Measurements from ENCODE around the gene IPO11. TPM values are rescaled to one million over a fixed set of nuclear protein-coding genes. Genes with fewer than 3 reads are reported as not detected.

The IPO11 gene
- total and polyA plus RNA-seq, 2 experiments from 2014 or later = 18.7 to 64.7 TPM

DNA sequence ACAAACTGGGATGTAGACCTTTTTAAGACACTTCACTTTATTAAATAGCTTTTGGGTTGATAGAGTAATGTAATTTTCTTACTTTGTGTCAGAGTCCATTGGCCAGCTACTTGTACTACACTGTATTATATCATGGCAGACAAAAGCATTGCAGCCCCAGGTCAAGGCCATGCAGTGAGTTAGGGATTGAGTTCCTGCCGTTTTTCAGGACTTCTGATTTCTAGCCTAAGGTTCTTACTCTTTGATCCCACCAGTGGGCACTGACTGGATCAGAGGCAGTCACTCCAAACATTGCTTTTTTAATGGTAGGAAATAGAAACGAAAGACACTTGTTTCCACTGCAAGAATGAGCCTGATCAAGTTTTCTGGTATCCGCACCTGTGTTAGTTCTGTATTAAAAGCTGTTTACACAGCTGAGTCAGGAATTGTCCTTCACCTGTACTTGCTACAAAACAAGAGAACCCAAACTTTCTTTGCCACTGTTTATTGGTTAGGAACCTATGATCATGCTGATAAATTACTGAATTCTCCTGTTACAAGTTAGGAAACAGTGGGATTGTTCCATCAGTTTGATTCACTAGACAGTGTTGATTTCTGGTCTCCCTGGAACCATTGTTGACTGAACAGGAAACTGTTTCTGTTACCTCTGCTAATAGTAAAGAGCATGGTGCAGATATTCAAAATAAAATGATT lies 188.1 kb downstream of the IPO11 start:
- no peak overlapping the region for H3K27ac ChIP-seq (ENCODE audit: low read depth)
- no peaks in the 10 kb centered on the region for H3K9me2 ChIP-seq (ENCODE audit: insufficient read depth)
- H3K4me1 ChIP-seq (ENCODE audit: insufficient read depth) = no peaks in the 10 kb centered on the region
- ATAC-seq = no peak
- Mint-ChIP-seq H3K36me3 (ENCODE audit: low read depth) (no peaks in the 10 kb centered on the region; the same call in 2 of the 3 replicates), H3K4me3 (no peak overlapping the region), H3K9me3 (no peaks in the 10 kb centered on the region), H3K27ac (no peak overlapping the region), H3K27me3 (ENCODE audit: insufficient read depth, low read depth, poor library complexity) (no peaks in the 10 kb centered on the region), H3K4me1 (no peaks in the 10 kb centered on the region)
- no peak for DNase-seq (ENCODE audit: low spot score)
- TF ChIP-seq, protein P1, sequence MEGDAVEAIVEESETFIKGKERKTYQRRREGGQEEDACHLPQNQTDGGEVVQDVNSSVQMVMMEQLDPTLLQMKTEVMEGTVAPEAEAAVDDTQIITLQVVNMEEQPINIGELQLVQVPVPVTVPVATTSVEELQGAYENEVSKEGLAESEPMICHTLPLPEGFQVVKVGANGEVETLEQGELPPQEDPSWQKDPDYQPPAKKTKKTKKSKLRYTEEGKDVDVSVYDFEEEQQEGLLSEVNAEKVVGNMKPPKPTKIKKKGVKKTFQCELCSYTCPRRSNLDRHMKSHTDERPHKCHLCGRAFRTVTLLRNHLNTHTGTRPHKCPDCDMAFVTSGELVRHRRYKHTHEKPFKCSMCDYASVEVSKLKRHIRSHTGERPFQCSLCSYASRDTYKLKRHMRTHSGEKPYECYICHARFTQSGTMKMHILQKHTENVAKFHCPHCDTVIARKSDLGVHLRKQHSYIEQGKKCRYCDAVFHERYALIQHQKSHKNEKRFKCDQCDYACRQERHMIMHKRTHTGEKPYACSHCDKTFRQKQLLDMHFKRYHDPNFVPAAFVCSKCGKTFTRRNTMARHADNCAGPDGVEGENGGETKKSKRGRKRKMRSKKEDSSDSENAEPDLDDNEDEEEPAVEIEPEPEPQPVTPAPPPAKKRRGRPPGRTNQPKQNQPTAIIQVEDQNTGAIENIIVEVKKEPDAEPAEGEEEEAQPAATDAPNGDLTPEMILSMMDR (conservative IDR thresholded peaks at IDR 0.05; ENCODE audit: low read depth in 2 of 2) = no peak
- no peak for TF ChIP-seq CREB1 (CRISPR knock-in tag; IDR thresholded peaks at IDR 0.05; ENCODE audit: low read depth)
- no peak for TF ChIP-seq STAT1 (IDR thresholded peaks at IDR 0.05; ENCODE audit: unreplicated experiment)
- TF ChIP-seq, protein P2, sequence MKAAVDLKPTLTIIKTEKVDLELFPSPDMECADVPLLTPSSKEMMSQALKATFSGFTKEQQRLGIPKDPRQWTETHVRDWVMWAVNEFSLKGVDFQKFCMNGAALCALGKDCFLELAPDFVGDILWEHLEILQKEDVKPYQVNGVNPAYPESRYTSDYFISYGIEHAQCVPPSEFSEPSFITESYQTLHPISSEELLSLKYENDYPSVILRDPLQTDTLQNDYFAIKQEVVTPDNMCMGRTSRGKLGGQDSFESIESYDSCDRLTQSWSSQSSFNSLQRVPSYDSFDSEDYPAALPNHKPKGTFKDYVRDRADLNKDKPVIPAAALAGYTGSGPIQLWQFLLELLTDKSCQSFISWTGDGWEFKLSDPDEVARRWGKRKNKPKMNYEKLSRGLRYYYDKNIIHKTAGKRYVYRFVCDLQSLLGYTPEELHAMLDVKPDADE (IDR thresholded peaks at IDR 0.05) = no peak
- no peak for TF ChIP-seq EZH2phosphoT487 (IDR thresholded peaks at IDR 0.05; ENCODE audit: unreplicated experiment)
- no peak for TF ChIP-seq JUNB (IDR thresholded peaks at IDR 0.05; ENCODE audit: unreplicated experiment)
- no peak for TF ChIP-seq ZNF331 (CRISPR knock-in tag; IDR thresholded peaks at IDR 0.05; ENCODE audit: low read depth)
- no peak for TF ChIP-seq EZH2 (IDR thresholded peaks at IDR 0.05; ENCODE audit: low read depth, unreplicated experiment)
- TF ChIP-seq ZNF114 (CRISPR knock-in tag; IDR thresholded peaks at IDR 0.05) = no peak
- no peak for TF ChIP-seq POLR2AphosphoS5 (IDR thresholded peaks at IDR 0.05; ENCODE audit: low read depth)
- TF ChIP-seq, protein P3, sequence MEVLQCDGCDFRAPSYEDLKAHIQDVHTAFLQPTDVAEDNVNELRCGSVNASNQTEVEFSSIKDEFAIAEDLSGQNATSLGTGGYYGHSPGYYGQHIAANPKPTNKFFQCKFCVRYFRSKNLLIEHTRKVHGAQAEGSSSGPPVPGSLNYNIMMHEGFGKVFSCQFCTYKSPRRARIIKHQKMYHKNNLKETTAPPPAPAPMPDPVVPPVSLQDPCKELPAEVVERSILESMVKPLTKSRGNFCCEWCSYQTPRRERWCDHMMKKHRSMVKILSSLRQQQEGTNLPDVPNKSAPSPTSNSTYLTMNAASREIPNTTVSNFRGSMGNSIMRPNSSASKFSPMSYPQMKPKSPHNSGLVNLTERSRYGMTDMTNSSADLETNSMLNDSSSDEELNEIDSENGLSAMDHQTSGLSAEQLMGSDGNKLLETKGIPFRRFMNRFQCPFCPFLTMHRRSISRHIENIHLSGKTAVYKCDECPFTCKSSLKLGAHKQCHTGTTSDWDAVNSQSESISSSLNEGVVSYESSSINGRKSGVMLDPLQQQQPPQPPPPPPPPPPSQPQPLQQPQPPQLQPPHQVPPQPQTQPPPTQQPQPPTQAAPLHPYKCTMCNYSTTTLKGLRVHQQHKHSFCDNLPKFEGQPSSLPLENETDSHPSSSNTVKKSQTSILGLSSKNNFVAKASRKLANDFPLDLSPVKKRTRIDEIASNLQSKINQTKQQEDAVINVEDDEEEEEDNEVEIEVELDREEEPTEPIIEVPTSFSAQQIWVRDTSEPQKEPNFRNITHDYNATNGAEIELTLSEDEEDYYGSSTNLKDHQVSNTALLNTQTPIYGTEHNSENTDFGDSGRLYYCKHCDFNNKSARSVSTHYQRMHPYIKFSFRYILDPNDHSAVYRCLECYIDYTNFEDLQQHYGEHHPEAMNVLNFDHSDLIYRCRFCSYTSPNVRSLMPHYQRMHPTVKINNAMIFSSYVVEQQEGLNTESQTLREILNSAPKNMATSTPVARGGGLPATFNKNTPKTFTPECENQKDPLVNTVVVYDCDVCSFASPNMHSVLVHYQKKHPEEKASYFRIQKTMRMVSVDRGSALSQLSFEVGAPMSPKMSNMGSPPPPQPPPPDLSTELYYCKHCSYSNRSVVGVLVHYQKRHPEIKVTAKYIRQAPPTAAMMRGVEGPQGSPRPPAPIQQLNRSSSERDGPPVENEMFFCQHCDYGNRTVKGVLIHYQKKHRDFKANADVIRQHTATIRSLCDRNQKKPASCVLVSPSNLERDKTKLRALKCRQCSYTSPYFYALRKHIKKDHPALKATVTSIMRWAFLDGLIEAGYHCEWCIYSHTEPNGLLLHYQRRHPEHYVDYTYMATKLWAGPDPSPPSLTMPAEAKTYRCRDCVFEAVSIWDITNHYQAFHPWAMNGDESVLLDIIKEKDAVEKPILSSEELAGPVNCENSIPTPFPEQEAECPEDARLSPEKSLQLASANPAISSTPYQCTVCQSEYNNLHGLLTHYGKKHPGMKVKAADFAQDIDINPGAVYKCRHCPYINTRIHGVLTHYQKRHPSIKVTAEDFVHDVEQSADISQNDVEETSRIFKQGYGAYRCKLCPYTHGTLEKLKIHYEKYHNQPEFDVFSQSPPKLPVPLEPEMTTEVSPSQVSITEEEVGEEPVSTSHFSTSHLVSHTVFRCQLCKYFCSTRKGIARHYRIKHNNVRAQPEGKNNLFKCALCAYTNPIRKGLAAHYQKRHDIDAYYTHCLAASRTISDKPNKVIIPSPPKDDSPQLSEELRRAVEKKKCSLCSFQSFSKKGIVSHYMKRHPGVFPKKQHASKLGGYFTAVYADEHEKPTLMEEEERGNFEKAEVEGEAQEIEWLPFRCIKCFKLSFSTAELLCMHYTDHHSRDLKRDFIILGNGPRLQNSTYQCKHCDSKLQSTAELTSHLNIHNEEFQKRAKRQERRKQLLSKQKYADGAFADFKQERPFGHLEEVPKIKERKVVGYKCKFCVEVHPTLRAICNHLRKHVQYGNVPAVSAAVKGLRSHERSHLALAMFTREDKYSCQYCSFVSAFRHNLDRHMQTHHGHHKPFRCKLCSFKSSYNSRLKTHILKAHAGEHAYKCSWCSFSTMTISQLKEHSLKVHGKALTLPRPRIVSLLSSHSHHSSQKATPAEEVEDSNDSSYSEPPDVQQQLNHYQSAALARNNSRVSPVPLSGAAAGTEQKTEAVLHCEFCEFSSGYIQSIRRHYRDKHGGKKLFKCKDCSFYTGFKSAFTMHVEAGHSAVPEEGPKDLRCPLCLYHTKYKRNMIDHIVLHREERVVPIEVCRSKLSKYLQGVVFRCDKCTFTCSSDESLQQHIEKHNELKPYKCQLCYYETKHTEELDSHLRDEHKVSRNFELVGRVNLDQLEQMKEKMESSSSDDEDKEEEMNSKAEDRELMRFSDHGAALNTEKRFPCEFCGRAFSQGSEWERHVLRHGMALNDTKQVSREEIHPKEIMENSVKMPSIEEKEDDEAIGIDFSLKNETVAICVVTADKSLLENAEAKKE (CRISPR knock-in tag; IDR thresholded peaks at IDR 0.05) = no peak
- TF ChIP-seq, protein P4, sequence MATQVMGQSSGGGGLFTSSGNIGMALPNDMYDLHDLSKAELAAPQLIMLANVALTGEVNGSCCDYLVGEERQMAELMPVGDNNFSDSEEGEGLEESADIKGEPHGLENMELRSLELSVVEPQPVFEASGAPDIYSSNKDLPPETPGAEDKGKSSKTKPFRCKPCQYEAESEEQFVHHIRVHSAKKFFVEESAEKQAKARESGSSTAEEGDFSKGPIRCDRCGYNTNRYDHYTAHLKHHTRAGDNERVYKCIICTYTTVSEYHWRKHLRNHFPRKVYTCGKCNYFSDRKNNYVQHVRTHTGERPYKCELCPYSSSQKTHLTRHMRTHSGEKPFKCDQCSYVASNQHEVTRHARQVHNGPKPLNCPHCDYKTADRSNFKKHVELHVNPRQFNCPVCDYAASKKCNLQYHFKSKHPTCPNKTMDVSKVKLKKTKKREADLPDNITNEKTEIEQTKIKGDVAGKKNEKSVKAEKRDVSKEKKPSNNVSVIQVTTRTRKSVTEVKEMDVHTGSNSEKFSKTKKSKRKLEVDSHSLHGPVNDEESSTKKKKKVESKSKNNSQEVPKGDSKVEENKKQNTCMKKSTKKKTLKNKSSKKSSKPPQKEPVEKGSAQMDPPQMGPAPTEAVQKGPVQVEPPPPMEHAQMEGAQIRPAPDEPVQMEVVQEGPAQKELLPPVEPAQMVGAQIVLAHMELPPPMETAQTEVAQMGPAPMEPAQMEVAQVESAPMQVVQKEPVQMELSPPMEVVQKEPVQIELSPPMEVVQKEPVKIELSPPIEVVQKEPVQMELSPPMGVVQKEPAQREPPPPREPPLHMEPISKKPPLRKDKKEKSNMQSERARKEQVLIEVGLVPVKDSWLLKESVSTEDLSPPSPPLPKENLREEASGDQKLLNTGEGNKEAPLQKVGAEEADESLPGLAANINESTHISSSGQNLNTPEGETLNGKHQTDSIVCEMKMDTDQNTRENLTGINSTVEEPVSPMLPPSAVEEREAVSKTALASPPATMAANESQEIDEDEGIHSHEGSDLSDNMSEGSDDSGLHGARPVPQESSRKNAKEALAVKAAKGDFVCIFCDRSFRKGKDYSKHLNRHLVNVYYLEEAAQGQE (IDR thresholded peaks at IDR 0.05; ENCODE audit: unreplicated experiment) = no peak
- TF ChIP-seq NANOG (IDR thresholded peaks at IDR 0.05; ENCODE audit: borderline replicate concordance) = no peak
- no peaks in the 10 kb centered on the region for H3F3A ChIP-seq (replicated peaks; ENCODE audit: low read depth)
- H3K4me3 ChIP-seq = no peak overlapping the region
- no peaks in the 10 kb centered on the region for H3K27me3 ChIP-seq (ENCODE audit: insufficient read depth)
- no peak overlapping the region for H2AFZ ChIP-seq
- H4K20me1 ChIP-seq (replicated peaks; ENCODE audit: insufficient read depth) = no peaks in the 10 kb centered on the region
- no peak overlapping the region for H3K4me2 ChIP-seq
- H3K79me2 ChIP-seq (replicated peaks; ENCODE audit: insufficient read depth) = no peaks in the 10 kb centered on the region
- no peaks in the 10 kb centered on the region; the same call in 1 of the 2 replicates for H3K36me3 ChIP-seq (ENCODE audit: insufficient read depth)

Data from GM23338 (cell line).